Peyer's patch (tissue), 4 donors: ENCODE results near the gene LRP10. TPM values are rescaled to one million over a fixed set of nuclear protein-coding genes. Genes with fewer than 3 reads are reported as not detected.
A peak's percentile ranks its signal among the peaks of the same experiment; 100 is the strongest.
"Not testable (repeated sequence)": the region's sequence is repeated elsewhere in the genome, so short reads cannot be mapped to it uniquely, and the experiment has no call there.

Experiments
- DNase-seq, 3 donors: peaks; one replicate each; pipeline ENCODE4 v3.0.0-alpha.2; 2017 to 2019
- H3K27ac ChIP-seq, 4 donors: fragments of 200-600 bp; sonication (generic); one replicate each; pipeline ENCODE4 v1.5.1; 2016 to 2019
- H3K27me3 ChIP-seq, 2 donors: fragments of 200-600 bp; sonication (generic); one replicate each; pipeline ENCODE4 v1.5.1; 2019
- H3K36me3 ChIP-seq, 3 donors: fragments of 200-600 bp; sonication (generic); one replicate each; pipeline ENCODE4 v1.5.1; 2016 to 2019
- H3K4me1 ChIP-seq, 4 donors: fragments of 200-600 bp; sonication (generic); one replicate each; pipeline ENCODE4 v1.5.1; 2016 to 2019
- H3K4me3 ChIP-seq, 4 donors: fragments of 200-600 bp; sonication (generic); 1 replicate in 3 of 4; 2 replicates in 1 of 4; pipeline ENCODE4 v1.5.1; 2016 to 2019; ENCODE audit warnings: mild to moderate bottlenecking in 1 of 4
- H3K9me3 ChIP-seq, 4 donors: fragments of 200-600 bp; sonication (generic); one replicate each; pipeline ENCODE4 v1.5.1; 2016 to 2019; ENCODE audit warnings: mild to moderate bottlenecking in 1 of 4
- POLR2A ChIP-seq, 2 donors: fragments of 450-650 bp; IDR thresholded peaks; one replicate each; pipeline ENCODE4 v1.5.1; 2017; ENCODE audit warnings: antibody characterized with exemption in 2 of 2, mild to moderate bottlenecking in 2 of 2, moderate library complexity in 2 of 2
- total RNA-seq, 4 donors: library from RNA; depleted of rRNA; stranded (reverse); fragments of >200 nt; gene quantifications; one replicate each; pipeline ENCODE4 v1.1.0, GENCODE V29; 2016
- TF ChIP-seq, protein P1 (sequence below), 6 experiments: fragments of 450-650 bp in 4 of 6; fragments of 200-600 bp in 2 of 6; sonication (generic) in 1 of 6; IDR thresholded peaks; one replicate each; pipeline ENCODE4 v1.5.1; 2017 to 2019; ENCODE audit warnings: antibody characterized with exemption in 6 of 6, mild to moderate bottlenecking in 3 of 6, moderate library complexity in 1 of 6

Gene LRP10, protein sequence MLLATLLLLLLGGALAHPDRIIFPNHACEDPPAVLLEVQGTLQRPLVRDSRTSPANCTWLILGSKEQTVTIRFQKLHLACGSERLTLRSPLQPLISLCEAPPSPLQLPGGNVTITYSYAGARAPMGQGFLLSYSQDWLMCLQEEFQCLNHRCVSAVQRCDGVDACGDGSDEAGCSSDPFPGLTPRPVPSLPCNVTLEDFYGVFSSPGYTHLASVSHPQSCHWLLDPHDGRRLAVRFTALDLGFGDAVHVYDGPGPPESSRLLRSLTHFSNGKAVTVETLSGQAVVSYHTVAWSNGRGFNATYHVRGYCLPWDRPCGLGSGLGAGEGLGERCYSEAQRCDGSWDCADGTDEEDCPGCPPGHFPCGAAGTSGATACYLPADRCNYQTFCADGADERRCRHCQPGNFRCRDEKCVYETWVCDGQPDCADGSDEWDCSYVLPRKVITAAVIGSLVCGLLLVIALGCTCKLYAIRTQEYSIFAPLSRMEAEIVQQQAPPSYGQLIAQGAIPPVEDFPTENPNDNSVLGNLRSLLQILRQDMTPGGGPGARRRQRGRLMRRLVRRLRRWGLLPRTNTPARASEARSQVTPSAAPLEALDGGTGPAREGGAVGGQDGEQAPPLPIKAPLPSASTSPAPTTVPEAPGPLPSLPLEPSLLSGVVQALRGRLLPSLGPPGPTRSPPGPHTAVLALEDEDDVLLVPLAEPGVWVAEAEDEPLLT
- total RNA-seq: 100 to 1,000 TPM in 3 of 4 donors, 10 to 100 TPM in 1; 69.3 to 250 (median 221) TPM

DNA sequence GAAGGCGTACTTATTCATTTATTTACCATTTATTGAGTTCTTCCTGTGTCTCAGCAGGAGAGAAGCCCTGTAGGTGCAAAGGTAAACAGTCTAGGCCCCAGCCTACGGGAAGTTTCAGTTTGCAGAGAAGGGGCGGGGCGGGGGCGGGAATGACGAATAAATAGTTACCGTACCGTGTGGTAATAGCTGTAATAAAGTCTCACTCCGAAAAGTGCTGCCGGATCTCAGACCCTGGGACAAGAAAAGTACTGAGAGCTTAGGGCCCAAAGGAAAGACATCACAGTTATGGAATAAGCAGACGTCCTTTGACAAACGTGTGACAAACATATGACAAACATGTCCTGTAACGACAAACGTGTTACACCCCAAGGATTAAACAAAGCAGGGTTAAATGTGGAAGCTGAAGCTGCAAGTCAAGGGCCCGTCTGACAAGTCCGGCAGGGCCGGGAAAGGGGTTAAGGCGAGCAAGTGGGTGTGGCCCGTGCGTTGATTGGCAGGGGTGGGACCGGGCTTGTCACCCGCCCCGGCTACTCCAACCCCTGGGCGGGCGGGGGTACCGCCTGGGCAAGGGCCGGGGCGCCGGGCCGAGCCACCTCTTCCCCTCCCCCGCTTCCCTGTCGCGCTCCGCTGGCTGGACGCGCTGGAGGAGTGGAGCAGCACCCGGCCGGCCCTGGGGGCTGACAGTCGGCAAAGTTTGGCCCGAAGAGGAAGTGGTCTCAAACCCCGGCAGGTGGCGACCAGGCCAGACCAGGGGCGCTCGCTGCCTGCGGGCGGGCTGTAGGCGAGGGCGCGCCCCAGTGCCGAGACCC, at the start of gene LRP10:
Gene LRP10 (plus strand): TSS at position 517 of the 809 bp plus-strand sequence. CDS start 564 bp downstream, outside the sequence.
- TF ChIP-seq, protein P1, sequence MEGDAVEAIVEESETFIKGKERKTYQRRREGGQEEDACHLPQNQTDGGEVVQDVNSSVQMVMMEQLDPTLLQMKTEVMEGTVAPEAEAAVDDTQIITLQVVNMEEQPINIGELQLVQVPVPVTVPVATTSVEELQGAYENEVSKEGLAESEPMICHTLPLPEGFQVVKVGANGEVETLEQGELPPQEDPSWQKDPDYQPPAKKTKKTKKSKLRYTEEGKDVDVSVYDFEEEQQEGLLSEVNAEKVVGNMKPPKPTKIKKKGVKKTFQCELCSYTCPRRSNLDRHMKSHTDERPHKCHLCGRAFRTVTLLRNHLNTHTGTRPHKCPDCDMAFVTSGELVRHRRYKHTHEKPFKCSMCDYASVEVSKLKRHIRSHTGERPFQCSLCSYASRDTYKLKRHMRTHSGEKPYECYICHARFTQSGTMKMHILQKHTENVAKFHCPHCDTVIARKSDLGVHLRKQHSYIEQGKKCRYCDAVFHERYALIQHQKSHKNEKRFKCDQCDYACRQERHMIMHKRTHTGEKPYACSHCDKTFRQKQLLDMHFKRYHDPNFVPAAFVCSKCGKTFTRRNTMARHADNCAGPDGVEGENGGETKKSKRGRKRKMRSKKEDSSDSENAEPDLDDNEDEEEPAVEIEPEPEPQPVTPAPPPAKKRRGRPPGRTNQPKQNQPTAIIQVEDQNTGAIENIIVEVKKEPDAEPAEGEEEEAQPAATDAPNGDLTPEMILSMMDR (IDR thresholded peaks at IDR 0.05): no peak
- TF ChIP-seq POLR2A (IDR thresholded peaks at IDR 0.05): peak; percentile 76 to 82
- H3K36me3 ChIP-seq: peaks cover 0 to 30% (median 7%) of the 10 kb centered on the region in 3 donors
- H3K4me3 ChIP-seq: peak within 1 kb of the TSS; percentile 63 to 89 (median 78)
- peak; percentile 92 to 97 (median 95) for DNase-seq
- peak within 1 kb of the TSS; percentile 93 to 100 (median 96) for H3K27ac ChIP-seq
- no peaks in the 10 kb centered on the region for H3K27me3 ChIP-seq
- H3K4me1 ChIP-seq: peaks cover 0 to 37% (median 10%) of the 10 kb centered on the region in 4 donors
- no peaks in the 10 kb centered on the region for H3K9me3 ChIP-seq

DNA sequence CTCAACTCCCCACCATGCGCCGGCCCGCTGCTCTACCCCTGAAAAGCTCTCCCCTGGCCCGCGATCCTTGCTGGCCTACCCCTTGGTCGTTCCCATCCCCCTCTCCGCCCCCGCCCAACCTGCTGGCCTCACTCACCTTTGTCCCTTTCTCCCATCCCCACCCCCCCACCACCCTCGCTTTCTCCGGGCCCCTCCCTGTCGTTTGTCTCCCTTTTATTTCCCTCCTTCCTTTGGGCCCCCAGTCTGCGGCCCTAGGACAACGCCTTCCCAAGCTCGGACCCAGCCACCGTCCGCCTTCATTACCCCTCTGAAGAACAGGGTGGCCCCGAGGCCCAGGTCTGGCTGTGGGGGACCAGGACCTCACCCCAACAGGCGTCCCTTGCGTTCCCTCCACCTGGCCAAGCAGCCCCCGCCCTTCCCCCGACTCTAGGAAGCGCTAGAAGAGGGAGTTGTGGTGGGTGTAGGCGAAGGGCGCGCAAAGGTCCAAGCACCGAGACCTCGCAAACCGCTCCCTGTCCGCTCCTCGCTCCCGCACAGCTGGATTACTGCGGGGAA, 49.4 kb upstream of the LRP10 start:
- peak overlapping the region; percentile 72 to 97 (median 87) for H3K27ac ChIP-seq
- H3K4me3 ChIP-seq: peak overlapping the region; percentile 36 to 59 (median 52)
- TF ChIP-seq, protein P1 (IDR thresholded peaks at IDR 0.05): no peak
- TF ChIP-seq POLR2A (IDR thresholded peaks at IDR 0.05): no peak
- DNase-seq: peak in 2 of 3 donors; percentile 69 to 81
- no peaks in the 10 kb centered on the region for H3K36me3 ChIP-seq
- peaks cover 0 to 72% (median 4%) of the 10 kb centered on the region in 4 donors for H3K4me1 ChIP-seq
- no peaks in the 10 kb centered on the region for H3K9me3 ChIP-seq
- no peaks in the 10 kb centered on the region for H3K27me3 ChIP-seq

DNA sequence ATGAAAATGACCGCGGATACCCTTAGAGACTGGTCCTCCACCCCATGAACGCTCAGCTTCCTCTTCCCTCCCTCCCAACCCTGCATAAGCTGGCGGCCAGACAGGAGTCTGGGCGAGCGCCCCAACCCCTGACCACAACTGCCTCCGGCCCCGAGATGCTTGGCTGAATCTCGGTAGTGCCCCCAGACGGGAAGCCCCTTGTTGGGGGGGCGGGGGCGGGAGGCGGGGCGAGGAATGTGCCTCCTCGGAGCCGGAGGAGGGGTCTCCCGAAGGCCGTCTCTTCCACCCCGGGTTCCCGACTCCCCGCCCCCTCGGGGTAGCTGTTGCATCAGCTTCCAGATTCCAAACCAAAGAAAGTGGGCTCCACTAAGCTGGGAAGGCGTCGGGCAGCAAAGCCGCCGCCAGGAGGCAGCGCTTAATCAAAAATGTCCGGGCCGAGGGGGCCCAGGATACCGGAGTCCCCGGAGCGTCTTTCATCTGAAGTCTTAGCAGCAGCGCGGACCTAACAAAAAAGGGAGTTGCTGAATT, 48.9 kb upstream of the LRP10 start:
- peaks cover 0 to 67% (median 4%) of the 10 kb centered on the region in 4 donors for H3K4me1 ChIP-seq
- no peaks in the 10 kb centered on the region for H3K9me3 ChIP-seq
- TF ChIP-seq, protein P1 (IDR thresholded peaks at IDR 0.05): peak; percentile 44 to 81 (median 80)
- no peak for TF ChIP-seq POLR2A (IDR thresholded peaks at IDR 0.05)
- H3K27ac ChIP-seq: peak overlapping the region; percentile 72 to 97 (median 87)
- no peaks in the 10 kb centered on the region for H3K36me3 ChIP-seq
- peak overlapping the region; percentile 36 to 59 (median 52) for H3K4me3 ChIP-seq
- H3K27me3 ChIP-seq: no peaks in the 10 kb centered on the region
- DNase-seq: peak; percentile 71 to 87 (median 82)

DNA sequence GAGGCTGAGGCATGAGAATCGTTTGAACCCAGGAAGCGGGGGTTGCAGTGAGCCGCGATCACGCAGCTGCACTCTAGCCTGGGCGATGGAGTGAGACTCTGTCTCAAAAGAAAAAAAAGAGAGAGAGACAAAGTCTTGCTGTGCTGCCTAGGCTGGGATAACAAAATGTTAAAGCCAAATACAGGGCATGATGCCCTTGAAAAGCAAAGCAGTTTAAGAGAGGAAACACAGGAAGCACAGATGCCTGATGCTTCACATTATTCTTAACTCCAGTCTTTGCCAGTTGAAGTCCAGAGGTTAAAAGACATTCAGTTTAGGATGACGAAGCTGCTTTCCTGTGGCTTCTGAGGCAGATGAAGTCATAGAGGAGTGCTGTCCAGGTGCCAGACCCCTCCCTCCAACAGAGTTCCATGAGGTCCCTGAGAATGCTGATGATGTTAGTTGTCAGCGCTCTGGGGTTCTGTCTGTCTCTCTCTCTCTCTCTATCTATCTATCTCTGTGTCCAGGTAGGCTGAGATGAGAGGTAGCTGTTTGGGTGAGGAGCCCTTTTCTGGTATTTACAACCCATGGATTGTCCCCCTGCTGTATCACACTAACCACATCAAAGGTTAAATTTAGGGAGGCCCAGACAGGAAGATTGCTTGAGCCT, 46.7 kb upstream of the LRP10 start:
- H3K4me3 ChIP-seq: no peak overlapping the region
- H3K4me1 ChIP-seq: peaks cover 0 to 47% (median 4%) of the 10 kb centered on the region in 4 donors
- H3K9me3 ChIP-seq: no peaks in the 10 kb centered on the region
- DNase-seq: peak in 1 of 3 donors; percentile 79
- H3K36me3 ChIP-seq: no peaks in the 10 kb centered on the region
- peak in 1 of 2 donors; percentile 49 for TF ChIP-seq POLR2A (IDR thresholded peaks at IDR 0.05)
- TF ChIP-seq, protein P1 (IDR thresholded peaks at IDR 0.05): no peak
- no peaks in the 10 kb centered on the region for H3K27me3 ChIP-seq
- H3K27ac ChIP-seq: peak overlapping the region in 2 of 4 donors; percentile 20 to 29

DNA sequence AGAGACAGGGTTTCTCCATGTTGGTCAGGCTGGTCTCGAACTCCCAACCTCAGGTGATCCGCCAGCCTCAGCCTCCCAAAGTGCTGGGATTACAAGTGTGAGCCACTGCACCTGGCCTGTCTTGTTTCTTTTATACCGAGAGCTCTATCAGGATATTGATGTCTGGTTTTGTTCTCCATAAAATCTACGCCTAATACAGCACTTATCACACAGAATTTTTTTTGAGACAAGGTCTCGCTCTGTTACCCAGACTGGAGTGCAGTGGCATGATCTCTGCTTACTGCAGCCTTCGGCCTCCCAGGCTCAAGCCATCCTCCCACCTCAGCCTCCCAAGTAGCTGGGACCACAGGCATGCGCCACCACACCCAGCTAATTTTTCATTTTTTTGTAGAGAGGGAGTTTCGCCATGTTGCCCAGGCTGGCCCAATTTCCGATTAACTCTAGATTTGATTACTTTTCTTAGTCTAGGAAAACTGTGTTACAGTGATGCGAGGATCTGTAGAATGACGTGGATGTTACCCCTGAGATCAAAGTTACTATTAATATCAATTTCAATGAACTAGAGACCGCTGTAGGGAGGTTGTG, 42.4 kb upstream of the LRP10 start:
- not testable (repeated sequence) for DNase-seq, H3K27me3 ChIP-seq, H3K36me3 ChIP-seq, H3K9me3 ChIP-seq
- Histone ChIP-seq H3K4me3 (peak overlapping the region; percentile 73 to 92 (median 88)), H3K4me1 (peaks cover 0 to 19% (median 6%) of the 10 kb centered on the region in 4 donors), H3K27ac (peak overlapping the region; percentile 68 to 92 (median 82))
